HL-60/S4 (cell line): ENCODE results near the gene RRAGD.
"Not testable (repeated sequence)": the region's sequence is repeated elsewhere in the genome, so short reads cannot be mapped to it uniquely, and the experiment has no call there.

Experiments used
- in situ Hi-C: fragments of 300-500 bp; cut with MboI; formaldehyde crosslinking; loops from 2 replicates; pipeline ENCODE4 v1.14.3; 2022; ENCODE audit warnings: low sequenced_read_pairs

Gene RRAGD

DNA sequence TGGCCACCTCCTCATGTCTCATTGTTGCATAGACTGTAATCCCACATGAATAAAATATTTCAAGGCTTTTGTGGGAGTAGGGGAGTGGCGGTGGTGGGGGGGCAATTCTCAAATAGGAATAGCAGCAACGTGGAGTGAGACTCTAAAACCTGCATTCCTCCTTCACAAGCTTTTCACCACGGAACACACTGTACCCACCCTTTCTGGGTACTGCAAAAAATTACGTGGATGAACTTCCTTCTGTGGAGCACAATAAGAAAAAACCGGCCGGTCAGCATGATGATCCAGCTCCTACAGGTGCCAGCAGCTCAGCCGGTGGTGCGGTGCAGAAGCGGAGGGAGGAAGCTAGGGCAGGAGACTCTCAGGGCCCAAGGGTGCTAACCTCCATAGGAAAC lies 930 bp upstream of the RRAGD start:
- in situ Hi-C loops, result no loop called here

DNA sequence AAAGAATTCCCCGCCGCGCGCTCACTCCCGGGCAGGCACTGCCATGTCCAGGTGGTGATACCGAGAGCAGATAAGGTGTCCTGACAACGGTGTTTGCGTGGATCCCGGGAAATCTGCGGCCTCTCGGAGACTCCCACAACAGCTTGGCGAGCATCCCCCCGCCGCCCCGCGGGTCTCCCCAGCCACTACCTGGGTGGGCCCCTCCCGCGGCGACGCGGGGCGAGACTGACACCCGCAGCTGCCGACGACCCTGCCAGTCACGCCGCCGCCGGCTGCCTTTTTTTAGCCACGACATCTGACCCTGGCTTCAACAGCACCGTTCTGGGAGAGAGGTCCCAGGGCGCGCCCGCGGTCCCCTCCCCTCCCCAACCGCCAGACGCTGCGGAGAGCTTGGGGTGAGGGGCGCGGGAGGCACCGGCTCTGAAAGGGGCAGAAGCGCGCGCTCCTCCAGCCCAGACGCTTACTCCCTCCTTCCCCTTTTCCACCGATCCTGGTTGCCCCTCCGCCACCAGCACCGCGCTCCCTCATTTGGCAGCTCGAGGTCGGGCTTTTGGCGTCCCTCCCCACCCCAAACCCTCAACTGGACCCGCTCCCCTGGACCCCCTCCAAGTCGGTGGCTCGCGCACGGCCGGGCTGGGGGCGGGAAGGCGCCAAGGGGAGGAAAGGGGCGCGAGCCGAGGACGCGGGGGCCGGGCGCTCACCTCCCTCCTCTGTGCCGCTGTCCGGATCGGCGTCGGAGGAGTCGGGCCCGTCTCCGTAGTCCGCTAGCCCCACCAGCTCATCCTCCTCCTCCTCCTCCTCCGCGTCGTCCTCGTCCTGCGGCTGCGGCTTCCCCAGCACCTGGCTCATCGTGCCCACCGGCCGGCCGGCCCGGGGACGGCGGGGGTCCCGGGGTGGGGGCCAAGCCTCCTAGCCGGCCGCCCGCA lies 665 bp downstream of the RRAGD start:
- in situ Hi-C loops, result no loop called here

GRCh38 chr6:89410788-89411144 lies 1.3 kb downstream of the RRAGD start:
- in situ Hi-C loops, result no loop called here

- in situ Hi-C loops, result no loop called here
These were observed 1.8 kb downstream of the RRAGD start for GRCh38 chr6:89410231-89410761.

- in situ Hi-C loops, result no loop called here
These were observed 2.5 kb downstream of the RRAGD start for GRCh38 chr6:89409461-89410035.

DNA sequence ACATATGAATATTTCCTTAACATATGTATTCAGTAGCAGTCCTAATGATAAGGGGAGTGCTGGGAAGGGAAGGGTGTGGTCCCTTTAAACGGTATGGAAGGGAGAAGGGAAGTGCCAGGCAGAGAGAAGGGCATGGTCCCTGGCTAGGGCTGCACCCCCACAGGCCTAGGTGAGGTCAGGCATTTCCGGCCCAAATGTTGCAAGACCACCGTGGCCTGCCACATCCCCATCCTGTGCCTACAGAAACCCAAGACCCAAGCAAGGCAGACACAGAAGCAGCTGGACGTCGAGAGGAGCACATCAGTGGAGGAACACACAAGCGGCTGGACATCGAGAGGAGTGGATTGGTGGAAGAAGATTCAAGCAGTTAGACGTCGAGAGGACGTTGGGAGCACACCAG lies 5.9 kb downstream of the RRAGD start:
- in situ Hi-C loops, result no loop called here

GRCh38 chr6:89404512-89404911 lies 7.6 kb downstream of the RRAGD start:
- in situ Hi-C loops, result no loop called here

DNA sequence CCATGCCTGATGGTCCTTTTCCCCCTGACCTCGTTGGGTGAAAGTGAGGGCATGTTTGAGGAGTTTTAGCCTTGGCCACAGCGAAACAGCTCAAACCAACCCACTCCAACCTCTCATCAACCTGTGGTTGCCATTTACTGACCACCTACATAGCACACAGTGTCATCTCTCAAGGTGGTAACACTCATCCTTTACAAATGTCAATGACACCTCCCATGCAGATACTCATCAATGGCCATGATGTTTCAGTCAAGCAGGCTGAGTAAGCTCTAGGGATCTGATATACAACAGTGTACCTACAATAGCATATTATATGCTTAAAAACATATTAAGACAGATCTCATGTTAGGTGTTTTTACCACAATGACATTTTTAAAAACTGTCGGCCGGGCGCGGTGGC lies 9.3 kb downstream of the RRAGD start:
- in situ Hi-C loops, result no loop called here

DNA sequence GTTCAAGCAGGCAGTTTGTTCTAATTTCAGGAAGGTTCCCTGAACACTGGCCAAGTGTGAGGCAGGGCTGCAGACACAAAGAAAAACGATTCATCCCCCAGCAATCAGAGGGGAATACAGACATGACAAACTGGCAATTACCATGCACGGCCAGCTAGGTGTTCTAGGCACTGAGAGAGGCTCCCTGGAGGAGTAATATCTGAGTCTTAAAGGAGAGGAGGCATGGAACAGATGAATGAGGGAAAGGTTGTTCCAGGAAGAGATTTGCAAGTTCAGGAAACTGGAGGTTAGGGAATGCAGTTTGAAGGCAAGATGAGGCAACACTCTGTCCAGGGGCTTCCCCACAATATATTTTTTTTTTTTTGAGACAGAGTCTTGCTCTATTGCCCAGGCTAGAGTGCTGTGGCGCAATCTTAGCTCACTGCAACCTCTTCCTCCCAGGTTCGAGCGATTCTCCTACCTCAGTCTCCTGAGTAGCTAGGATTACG lies 11.1 kb downstream of the RRAGD start:
- in situ Hi-C loops, result no loop called here

GRCh38 chr6:89400050-89400449 lies 12.0 kb downstream of the RRAGD start:
- in situ Hi-C loops, result no loop called here

DNA sequence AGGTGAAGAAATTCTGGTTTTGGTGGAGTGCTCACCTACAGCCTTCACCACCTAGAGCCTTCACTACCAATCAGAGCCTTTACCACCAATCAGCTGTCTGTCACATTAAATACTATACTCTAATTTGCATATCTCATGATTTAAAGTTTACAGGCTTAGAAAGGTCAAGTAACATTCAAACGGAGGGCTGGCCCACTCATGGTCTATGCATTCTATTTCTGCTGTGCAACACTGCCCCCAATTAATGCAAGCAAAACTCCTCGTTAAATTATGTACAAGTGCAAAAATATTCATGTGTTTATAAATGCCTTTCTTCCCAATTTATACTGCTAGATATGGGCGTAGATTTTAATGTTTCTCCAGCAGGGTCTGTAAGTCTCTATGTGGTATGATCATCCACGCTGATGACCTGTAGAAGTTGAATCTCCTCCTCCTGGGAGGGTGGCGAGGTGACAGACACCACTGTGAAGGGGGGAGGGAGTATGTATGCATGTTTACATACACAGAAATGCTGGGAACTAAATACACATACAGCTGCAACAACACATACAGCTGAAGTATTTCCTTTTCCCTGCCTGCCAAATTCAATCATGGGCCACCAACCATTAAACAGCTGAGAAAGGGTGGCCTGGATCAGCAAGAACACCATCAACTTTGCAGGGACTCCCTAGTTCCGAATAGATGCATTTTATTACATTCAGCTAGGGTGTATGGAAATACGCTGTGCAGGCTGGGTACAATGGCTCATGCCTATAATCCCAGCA lies 13.1 kb downstream of the RRAGD start:
- in situ Hi-C loops, result no loop called here

- in situ Hi-C loops, result not testable (repeated sequence)
These were observed 14.2 kb downstream of the RRAGD start for GRCh38 chr6:89397884-89398283.

DNA sequence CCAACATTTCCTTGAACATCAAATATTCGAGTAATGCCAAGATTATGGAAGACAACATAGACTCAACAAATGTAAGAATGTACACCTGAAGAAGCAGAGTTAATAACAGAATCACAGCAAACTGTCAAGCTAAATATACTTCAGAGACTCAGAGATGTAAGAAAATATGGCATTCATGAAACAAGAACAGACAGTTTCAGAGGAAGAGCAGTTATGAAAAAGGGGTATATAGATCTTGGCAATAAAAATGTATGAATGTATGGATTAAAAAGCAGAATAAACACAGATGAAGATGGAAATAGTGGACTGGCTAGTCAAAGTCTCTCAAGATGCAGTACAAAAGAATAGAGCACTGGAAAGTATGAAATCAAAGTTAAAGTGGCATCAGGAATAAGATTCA lies 18.4 kb downstream of the RRAGD start:
- in situ Hi-C loops, result no loop called here

DNA sequence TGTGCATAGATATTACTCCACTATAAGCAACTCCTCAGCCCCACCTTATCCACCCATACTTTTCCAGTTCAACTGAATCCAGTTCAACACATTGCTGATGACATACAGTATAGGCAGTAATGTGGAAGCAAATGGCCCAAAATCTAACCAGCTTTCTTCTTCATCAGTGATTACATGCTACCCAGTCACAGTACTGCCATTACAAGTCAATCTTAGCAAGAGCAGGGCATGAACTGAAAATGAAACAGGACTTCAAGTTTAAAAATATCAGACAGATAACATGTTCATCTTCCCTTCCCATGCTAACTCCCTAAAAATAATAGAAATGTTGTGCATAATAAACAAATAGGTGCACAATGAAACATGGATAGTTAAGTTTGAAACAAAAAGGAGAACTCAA lies 19.2 kb downstream of the RRAGD start:
- in situ Hi-C loops, result no loop called here

DNA sequence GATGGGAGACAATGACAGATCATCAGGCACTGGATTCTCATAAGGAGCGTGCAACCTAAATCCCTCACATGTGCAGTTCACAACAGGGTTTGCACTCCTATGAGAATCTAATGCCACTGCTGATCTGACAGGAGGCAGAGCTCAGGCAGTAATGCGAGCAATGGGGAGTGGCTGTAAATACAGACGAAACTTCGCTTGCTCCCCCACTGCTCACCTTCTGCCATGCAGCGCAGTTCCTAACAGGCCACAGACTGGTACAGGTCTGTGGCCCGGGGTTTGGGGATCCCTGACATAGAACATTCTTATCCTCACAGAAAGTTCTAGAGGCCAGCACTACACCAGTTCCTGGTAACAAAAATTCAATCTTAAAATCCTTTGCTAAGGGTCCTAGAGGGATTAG lies 23.2 kb downstream of the RRAGD start:
- in situ Hi-C loops, result no loop called here

- in situ Hi-C loops, result no loop called here
These were observed 24.4 kb downstream of the RRAGD start for GRCh38 chr6:89387516-89388201.

- in situ Hi-C loops, result no loop called here
These were observed 25.1 kb downstream of the RRAGD start for GRCh38 chr6:89386917-89387491.

- in situ Hi-C loops, result no loop called here
These were observed 26.2 kb downstream of the RRAGD start for GRCh38 chr6:89385846-89386245.

DNA sequence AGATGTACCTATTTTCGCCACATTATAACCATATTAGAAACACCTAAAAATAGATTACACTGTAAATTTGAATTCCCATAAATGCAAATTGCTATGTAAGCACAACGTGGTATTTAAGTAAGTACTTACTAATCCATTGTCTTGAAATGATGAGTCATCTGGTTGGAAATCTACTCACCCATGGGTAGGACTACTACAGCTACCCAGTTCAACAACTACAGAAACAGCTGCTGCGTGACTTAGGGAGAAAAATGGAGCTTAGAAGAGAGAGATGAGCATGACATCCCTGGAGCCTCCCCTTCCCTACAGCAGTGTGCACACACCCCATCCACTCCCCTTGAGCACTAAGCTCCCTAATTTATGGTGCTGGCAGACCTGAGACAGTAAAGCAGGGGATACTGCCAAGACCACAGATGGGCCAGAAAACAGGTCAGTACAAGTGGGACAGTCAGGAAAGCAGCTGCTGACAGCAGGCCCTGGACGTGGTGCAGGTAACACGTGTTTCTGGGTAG lies 26.9 kb downstream of the RRAGD start:
- in situ Hi-C loops, result no loop called here

GRCh38 chr6:89381031-89381430 lies 31.0 kb downstream of the RRAGD start:
- in situ Hi-C loops, result no loop called here
